Astrocyte of the spinal cord (primary cell): ENCODE measurements around the gene HELQ.

Experiments used
- DNase-seq: peaks from one replicate; pipeline ENCODE4 v3.0.0; 2011; ENCODE audit warnings: low read depth, low spot score
- H3K4me3 ChIP-seq: 2 replicates; pipeline ENCODE4 v1.5.1; 2011; ENCODE audit warnings: low read depth, mild to moderate bottlenecking, low read length, moderate library complexity
- CTCF ChIP-seq: IDR thresholded peaks from 2 replicates; pipeline ENCODE4 v1.5.1; 2012; ENCODE audit warnings: low read depth, mild to moderate bottlenecking, low read length, inconsistent platforms
- in situ Hi-C: cut with HindIII; loops from 2 replicates; pipeline ENCODE4 v1.10.0; 2017; ENCODE audit warnings: low sequenced_read_pairs

HELQ gene

GRCh38 chr4:83393908-83394307 is 61.7 kb downstream of the HELQ start:
- in situ Hi-C loops = no loop called here
- no peak overlapping the region for H3K4me3 ChIP-seq
- TF ChIP-seq CTCF = no peak
- no peak for DNase-seq

- no peak for TF ChIP-seq CTCF
- no peak overlapping the region for H3K4me3 ChIP-seq
- DNase-seq = no peak
- in situ Hi-C loops = no loop called here
Observed at GRCh38 chr4:83392562-83392961, 63.1 kb downstream of the HELQ start.

GRCh38 chr4:83390944-83391343 is 64.7 kb downstream of the HELQ start:
- no peak overlapping the region for H3K4me3 ChIP-seq
- DNase-seq = no peak
- TF ChIP-seq CTCF = no peak
- in situ Hi-C loops = no loop called here

GRCh38 chr4:83389756-83390505 is 65.7 kb downstream of the HELQ start:
- no peak overlapping the region for H3K4me3 ChIP-seq
- no peak for DNase-seq
- no peak for TF ChIP-seq CTCF
- in situ Hi-C loops = no loop called here

- no peak overlapping the region for H3K4me3 ChIP-seq
- DNase-seq = no peak
- in situ Hi-C loops = no loop called here
- TF ChIP-seq CTCF = no peak
Observed at GRCh38 chr4:83389037-83389720, 66.4 kb downstream of the HELQ start.

GRCh38 chr4:83388313-83388676 is 67.3 kb downstream of the HELQ start:
- in situ Hi-C loops = no loop called here

More at GRCh38 chr4:83388313-83388676, 67.3 kb downstream of the HELQ start:
- no peak for DNase-seq
- H3K4me3 ChIP-seq = no peak overlapping the region
- no peak for TF ChIP-seq CTCF
